Suprapubic skin (tissue), 4 donors: ENCODE results near the gene MYO5C. TPM values are rescaled to one million over a fixed set of nuclear protein-coding genes. Genes with fewer than 3 reads are reported as not detected.

Experiments
- DNase-seq, 2 donors: peaks; one replicate each; pipeline ENCODE4 v3.0.0-alpha.2; 2019; ENCODE audit warnings: low spot score in 2 of 2
- H3K27ac ChIP-seq: fragments of 200-600 bp; sonication (generic); one replicate; pipeline ENCODE4 v1.5.1; 2019
- H3K27me3 ChIP-seq: fragments of 200-600 bp; sonication (generic); one replicate; pipeline ENCODE4 v1.5.1; 2019
- H3K36me3 ChIP-seq: fragments of 200-600 bp; sonication (generic); one replicate; pipeline ENCODE4 v1.5.1; 2019
- H3K4me1 ChIP-seq: fragments of 200-600 bp; sonication (generic); one replicate; pipeline ENCODE4 v1.5.1; 2019
- H3K4me3 ChIP-seq: fragments of 200-600 bp; sonication (generic); one replicate; pipeline ENCODE4 v1.5.1; 2019; ENCODE audit warnings: mild to moderate bottlenecking
- H3K9me3 ChIP-seq: fragments of 200-600 bp; sonication (generic); one replicate; pipeline ENCODE4 v1.5.1; 2019
- EP300 ChIP-seq: sonication (generic); formaldehyde crosslinking; IDR thresholded peaks from one replicate; pipeline ENCODE4 v1.6.1; 2017; ENCODE audit warnings: antibody characterized with exemption
- POLR2A ChIP-seq, 2 donors: fragments of 450-650 bp; IDR thresholded peaks; one replicate each; pipeline ENCODE4 v1.6.1; 2017; ENCODE audit warnings: antibody characterized with exemption in 2 of 2, mild to moderate bottlenecking in 2 of 2, moderate library complexity in 2 of 2
- POLR2AphosphoS5 ChIP-seq, 3 donors: sonication (generic); formaldehyde crosslinking; IDR thresholded peaks; one replicate each; pipeline ENCODE4 v1.6.1; 2017; ENCODE audit warnings: antibody characterized with exemption in 3 of 3
- WGBS: methylation state at CpG from one replicate; pipeline ENCODE4 v1.1.5; 2018; 5-methylcytosine and 5-hydroxymethylcytosine counted together
- total RNA-seq, 4 donors: library from RNA; depleted of rRNA; stranded (reverse); fragments of >200 nt; gene quantifications; one replicate each; pipeline ENCODE4 v1.1.0, GENCODE V29; 2016
- TF ChIP-seq, protein P1 (sequence below), 2 donors: fragments of 200-600 bp in 1 of 2; fragments of 450-650 bp in 1 of 2; sonication (generic) in 1 of 2; IDR thresholded peaks; one replicate each; pipeline ENCODE4 v1.5.1; 2016 to 2019; ENCODE audit warnings: antibody characterized with exemption in 2 of 2, mild to moderate bottlenecking in 1 of 2, moderate library complexity in 1 of 2

MYO5C gene
- total RNA-seq, 4 donors from 2014 or later: 11.2 to 31.5 (median 14.9) TPM

DNA sequence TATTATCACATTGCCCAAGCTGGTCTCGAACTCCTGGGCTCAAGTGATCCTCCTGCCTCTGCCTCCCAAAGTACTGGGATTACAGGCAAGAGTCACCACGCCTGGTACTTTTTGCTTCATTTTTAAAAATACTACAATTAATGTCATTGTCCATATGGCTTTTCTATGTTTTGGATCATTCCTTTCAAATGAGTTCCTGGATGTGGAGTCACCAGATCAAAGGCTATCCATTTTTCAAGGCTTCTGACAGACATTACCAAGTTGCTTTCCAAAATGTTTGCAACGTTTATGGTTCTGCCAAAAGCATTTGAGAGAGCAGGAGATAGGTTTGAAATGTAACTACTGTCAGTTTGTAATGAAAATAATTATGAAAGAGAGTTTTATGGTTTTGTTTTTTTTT is 148.8 kb downstream of the MYO5C start:
- Histone ChIP-seq H3K36me3 (peaks cover 25% of the 10 kb centered on the region), H3K4me3 (no peak overlapping the region), H3K9me3 (no peaks in the 10 kb centered on the region), H3K4me1 (no peaks in the 10 kb centered on the region), H3K27ac (no peak overlapping the region), H3K27me3 (no peaks in the 10 kb centered on the region)
- no peak for TF ChIP-seq POLR2A (IDR thresholded peaks at IDR 0.05)
- TF ChIP-seq, protein P1, sequence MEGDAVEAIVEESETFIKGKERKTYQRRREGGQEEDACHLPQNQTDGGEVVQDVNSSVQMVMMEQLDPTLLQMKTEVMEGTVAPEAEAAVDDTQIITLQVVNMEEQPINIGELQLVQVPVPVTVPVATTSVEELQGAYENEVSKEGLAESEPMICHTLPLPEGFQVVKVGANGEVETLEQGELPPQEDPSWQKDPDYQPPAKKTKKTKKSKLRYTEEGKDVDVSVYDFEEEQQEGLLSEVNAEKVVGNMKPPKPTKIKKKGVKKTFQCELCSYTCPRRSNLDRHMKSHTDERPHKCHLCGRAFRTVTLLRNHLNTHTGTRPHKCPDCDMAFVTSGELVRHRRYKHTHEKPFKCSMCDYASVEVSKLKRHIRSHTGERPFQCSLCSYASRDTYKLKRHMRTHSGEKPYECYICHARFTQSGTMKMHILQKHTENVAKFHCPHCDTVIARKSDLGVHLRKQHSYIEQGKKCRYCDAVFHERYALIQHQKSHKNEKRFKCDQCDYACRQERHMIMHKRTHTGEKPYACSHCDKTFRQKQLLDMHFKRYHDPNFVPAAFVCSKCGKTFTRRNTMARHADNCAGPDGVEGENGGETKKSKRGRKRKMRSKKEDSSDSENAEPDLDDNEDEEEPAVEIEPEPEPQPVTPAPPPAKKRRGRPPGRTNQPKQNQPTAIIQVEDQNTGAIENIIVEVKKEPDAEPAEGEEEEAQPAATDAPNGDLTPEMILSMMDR (IDR thresholded peaks at IDR 0.05): no peak
- no peak for DNase-seq
- 83% methylated on average over 3 of the region's 3 CpGs for WGBS

DNA sequence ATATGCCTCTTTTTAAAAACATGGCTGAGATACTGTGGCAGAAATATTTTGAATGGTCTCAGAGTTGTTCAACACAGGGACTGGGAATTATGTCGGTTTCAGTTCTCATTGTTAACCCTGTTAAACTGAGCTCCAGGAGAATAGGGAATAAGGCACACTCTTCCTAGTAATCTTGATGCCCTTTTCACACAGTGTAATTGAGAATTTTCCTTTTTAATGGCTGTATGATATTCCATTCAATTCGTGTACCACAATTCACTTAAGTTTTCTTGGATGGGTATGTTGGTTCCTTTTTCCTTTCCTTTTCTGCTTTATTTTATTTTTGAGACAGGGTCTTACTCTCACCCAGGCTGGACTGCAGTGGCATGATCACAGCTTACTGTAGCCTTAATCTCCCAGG is 149.3 kb downstream of the MYO5C start:
- H3K27ac ChIP-seq: no peak overlapping the region
- TF ChIP-seq, protein P1 (IDR thresholded peaks at IDR 0.05): no peak
- no peak for TF ChIP-seq POLR2AphosphoS5 (IDR thresholded peaks at IDR 0.05)
- no peak for TF ChIP-seq POLR2A (IDR thresholded peaks at IDR 0.05)
- TF ChIP-seq EP300: no peak
- 100% methylated on average over 2 of the region's 2 CpGs for WGBS
- no peaks in the 10 kb centered on the region for H3K4me1 ChIP-seq
- H3K36me3 ChIP-seq: peaks cover 25% of the 10 kb centered on the region
- no peaks in the 10 kb centered on the region for H3K9me3 ChIP-seq
- no peaks in the 10 kb centered on the region for H3K27me3 ChIP-seq
- DNase-seq: no peak
- H3K4me3 ChIP-seq: no peak overlapping the region

DNA sequence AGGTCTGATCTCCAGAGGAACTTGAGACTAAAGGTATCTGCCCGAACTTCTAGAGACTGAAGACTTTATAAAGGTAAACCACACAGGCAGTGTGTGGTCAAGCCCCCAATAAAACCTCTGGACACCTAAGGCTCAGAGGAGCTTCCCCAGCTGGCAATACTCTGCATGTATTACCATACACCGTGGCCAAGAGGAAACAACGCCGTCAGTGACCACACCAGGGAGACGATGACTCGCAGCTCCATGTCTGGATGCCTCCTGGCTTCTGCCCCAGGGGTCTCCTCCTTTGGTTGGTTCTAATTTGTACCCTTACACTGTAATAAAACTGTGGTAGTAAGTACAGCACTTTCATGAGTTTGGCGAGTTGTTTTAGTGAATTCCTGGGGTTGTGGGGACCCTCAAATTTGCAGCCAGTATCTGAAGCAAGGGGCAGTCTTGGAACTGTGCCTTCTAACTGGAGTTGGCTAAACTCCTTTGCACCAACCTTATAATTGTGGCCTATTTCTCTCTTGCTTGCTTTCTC is 150.9 kb downstream of the MYO5C start:
- no peak overlapping the region for H3K27ac ChIP-seq
- DNase-seq: no peak
- TF ChIP-seq, protein P1 (IDR thresholded peaks at IDR 0.05): no peak
- no peak for TF ChIP-seq POLR2AphosphoS5 (IDR thresholded peaks at IDR 0.05)
- TF ChIP-seq POLR2A (IDR thresholded peaks at IDR 0.05): no peak
- no peak for TF ChIP-seq EP300
- no peaks in the 10 kb centered on the region for H3K9me3 ChIP-seq
- H3K4me1 ChIP-seq: peaks cover under 1% of the 10 kb centered on the region
- H3K4me3 ChIP-seq: no peak overlapping the region
- no peaks in the 10 kb centered on the region for H3K27me3 ChIP-seq
- WGBS: 90% methylated on average over 7 of the region's 7 CpGs
- peaks cover 22% of the 10 kb centered on the region for H3K36me3 ChIP-seq

DNA sequence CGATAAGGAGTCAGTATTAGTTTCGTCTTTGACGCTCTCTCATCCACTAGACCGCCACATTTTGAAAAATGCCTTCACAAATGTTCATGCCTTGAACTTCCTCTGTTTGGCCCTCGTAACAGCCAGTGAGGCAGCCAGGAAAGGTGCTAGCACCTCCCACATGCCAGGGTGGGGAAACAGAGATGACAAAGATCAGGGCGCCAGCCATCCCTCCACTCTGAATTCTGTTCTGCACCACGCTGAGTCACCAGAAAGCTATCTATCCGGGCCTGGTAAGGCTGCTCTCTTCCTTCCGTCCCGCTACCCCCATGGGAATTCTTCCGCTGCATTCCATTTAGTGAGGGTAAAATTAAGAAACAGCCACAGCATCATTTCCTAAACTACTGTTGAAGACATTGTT is 151.7 kb downstream of the MYO5C start:
- TF ChIP-seq POLR2A (IDR thresholded peaks at IDR 0.05): no peak
- Histone ChIP-seq H3K27ac (no peak overlapping the region), H3K27me3 (no peaks in the 10 kb centered on the region), H3K4me1 (peaks cover 3% of the 10 kb centered on the region), H3K4me3 (no peak overlapping the region), H3K36me3 (peaks cover 14% of the 10 kb centered on the region), H3K9me3 (no peaks in the 10 kb centered on the region)
- no peak for DNase-seq
- WGBS: 80% methylated on average over 11 of the region's 11 CpGs

Other genes starting within 250 kb of the MYO5C start
- gene BCL2L10, start 183.0 kb downstream of the MYO5C start, total RNA-seq: 10 to 100 TPM in 3 of 4 donors, 1 to 10 TPM in 1; 9.3 to 18.1 (median 15.1) TPM
- gene GNB5, start 104.4 kb downstream of the MYO5C start, total RNA-seq: 10 to 100 TPM; 17.1 to 30.8 (median 24.9) TPM
- 10 to 100 TPM; 37.4 to 73.7 (median 47.0) TPM for gene MYO5A, start 233.1 kb upstream of the MYO5C start, total RNA-seq